KOPT-K1 (cell line): Measurements from ENCODE around the gene VEPH1.

Experiments used
- H3K27ac ChIP-seq: fragments of 200-600 bp; sonication (generic); 2 replicates; pipeline ENCODE4 v1.5.1; 2016; ENCODE audit warnings: antibody characterized with exemption, mild to moderate bottlenecking, low read depth, low read length; ENCODE audit not compliant: poor library complexity, severe bottlenecking
- H3K36me3 ChIP-seq: fragments of 200-600 bp; sonication (generic); 2 replicates; pipeline ENCODE4 v1.5.1; 2017; ENCODE audit warnings: antibody characterized with exemption, mild to moderate bottlenecking, low read length, moderate library complexity; ENCODE audit not compliant: insufficient read depth
- H3K9me3 ChIP-seq: fragments of 200-600 bp; sonication (generic); 2 replicates; pipeline ENCODE4 v1.5.1; 2017; ENCODE audit warnings: antibody characterized with exemption, low read length, mild to moderate bottlenecking; ENCODE audit not compliant: insufficient read depth, poor library complexity, severe bottlenecking

The VEPH1 gene

GRCh38 chr3:157231071-157231470 is 272.1 kb downstream of the VEPH1 start:
- no peaks in the 10 kb centered on the region for H3K9me3 ChIP-seq
- H3K36me3 ChIP-seq, result no peaks in the 10 kb centered on the region
- no peak overlapping the region for H3K27ac ChIP-seq

- no peaks in the 10 kb centered on the region for H3K9me3 ChIP-seq
- no peaks in the 10 kb centered on the region for H3K36me3 ChIP-seq
- no peak overlapping the region for H3K27ac ChIP-seq
Measured at GRCh38 chr3:157226173-157226847, 276.9 kb downstream of the VEPH1 start.

- H3K27ac ChIP-seq, result no peak overlapping the region
- H3K9me3 ChIP-seq, result no peaks in the 10 kb centered on the region
Measured at GRCh38 chr3:157225001-157225400, 278.2 kb downstream of the VEPH1 start.

GRCh38 chr3:157220883-157221282 is 282.3 kb downstream of the VEPH1 start:
- H3K9me3 ChIP-seq, result no peaks in the 10 kb centered on the region
- H3K36me3 ChIP-seq, result no peaks in the 10 kb centered on the region
- H3K27ac ChIP-seq, result no peak overlapping the region

More at GRCh38 chr3:157225001-157225400, 278.2 kb downstream of the VEPH1 start:
- no peaks in the 10 kb centered on the region for H3K36me3 ChIP-seq

GRCh38 chr3:157220211-157220610 is 283.0 kb downstream of the VEPH1 start:
- Histone ChIP-seq H3K36me3 (no peaks in the 10 kb centered on the region), H3K9me3 (no peaks in the 10 kb centered on the region), H3K27ac (no peak overlapping the region)

GRCh38 chr3:157219215-157219614 is 284.0 kb downstream of the VEPH1 start:
- Histone ChIP-seq H3K9me3 (no peaks in the 10 kb centered on the region), H3K27ac (no peak overlapping the region)

More at GRCh38 chr3:157219215-157219614, 284.0 kb downstream of the VEPH1 start:
- H3K36me3 ChIP-seq, result no peaks in the 10 kb centered on the region
